ENCODE data around the gene TCF7. TPM values are rescaled to one million over a fixed set of nuclear protein-coding genes. Genes with fewer than 3 reads are reported as not detected.

TCF7 gene
- polyA plus RNA-seq, 2 of the 4 experiments (the other 2 are of a cell fraction), result 2.8 to 10.1 TPM

- ATAC-seq, result no peak
- no peak for FAIRE-seq
- POLR2A ChIA-PET, result interaction anchor here (0.7 to 0.9 kb wide), 2 partner anchors 15 to 202 kb away, joined by 3 read pairs; partner anchors contain the start of gene SKP1
Observed at GRCh38 chr5:134161513-134162395, 47.3 kb downstream of the TCF7 start.

GRCh38 chr5:134162592-134162991 is 48.1 kb downstream of the TCF7 start:
- TF ChIP-seq JUNB (IDR thresholded peaks at IDR 0.05) (no peak), MAFK (IDR thresholded peaks at IDR 0.05; ENCODE audit: partially characterized antibody) (peak; percentile 54), NPAS2 (CRISPR knock-in tag; IDR thresholded peaks at IDR 0.05; ENCODE audit: borderline replicate concordance) (no peak)
- no peak for FAIRE-seq

More at GRCh38 chr5:134161513-134162395, 47.3 kb downstream of the TCF7 start:
- Histone ChIP-seq H3K27ac (no peak overlapping the region), H3K4me1 (no peaks in the 10 kb centered on the region), H3K9me3 (peaks cover 7% of the 10 kb centered on the region; the same call in 2 of the 3 replicates), H3K4me3 (no peak overlapping the region), H3K4me2 (no peak overlapping the region)
- peak; percentile 47; the same call in 1 of the 2 replicates for TF ChIP-seq POLR2AphosphoS2 (conservative IDR thresholded peaks at IDR 0.05; ENCODE audit: low read length)
- no peak for TF ChIP-seq MAFK (IDR thresholded peaks at IDR 0.05; ENCODE audit: partially characterized antibody)
- DNase-seq (ENCODE audit: low read depth in 1 of 2, low spot score in 1 of 2), result no peak
- 96% methylated on average over 6 of the region's 6 CpGs for WGBS (ENCODE audit: missing lambda C conversion rate)
- CTCF ChIA-PET, result interaction anchor here (0.6 to 3.0 kb wide), 8 partner anchors 11 to 135 kb away, joined by 3 to 13 read pairs (median 4); no protein-coding TSS in a partner anchor

GRCh38 chr5:134171972-134172371 is 57.5 kb downstream of the TCF7 start:
- TF ChIP-seq NFE2L2 (conservative IDR thresholded peaks at IDR 0.05; ENCODE audit: low read length) (no peak), HES2 (IDR thresholded peaks at IDR 0.05) (no peak), PHF8 (IDR thresholded peaks at IDR 0.05; ENCODE audit: borderline replicate concordance, low read depth) (no peak)

More at GRCh38 chr5:134162592-134162991, 48.1 kb downstream of the TCF7 start:
- ChIA-PET CTCF (interaction anchor here (0.6 to 3.0 kb wide), 2 partner anchors 12 to 123 kb away, joined by 3 to 13 read pairs; no protein-coding TSS in a partner anchor), POLR2A (interaction anchor here (0.7 to 0.9 kb wide), 2 partner anchors 14 to 201 kb away, joined by 3 read pairs; partner anchors contain the start of gene SKP1)
- no peak for ATAC-seq
- no peak overlapping the region for H3K4me3 ChIP-seq
- DNase-seq (ENCODE audit: low read depth in 1 of 2, low spot score in 1 of 2), result no peak
- 91% methylated on average over 5 of the region's 5 CpGs for WGBS (ENCODE audit: missing lambda C conversion rate)
- no peaks in the 10 kb centered on the region for H3K4me1 ChIP-seq
- H3K4me2 ChIP-seq, result no peak overlapping the region
- peaks cover 7% of the 10 kb centered on the region; the same call in 2 of the 3 replicates for H3K9me3 ChIP-seq
- H3K27ac ChIP-seq, result no peak overlapping the region

GRCh38 chr5:134174841-134175839 is 60.7 kb downstream of the TCF7 start:
- DNase-seq (ENCODE audit: low read depth in 1 of 2, low spot score in 1 of 2), result peak in 1 of 2 experiments; percentile 23
- peak overlapping the region; percentile 89 for H3K4me3 ChIP-seq
- CTCF ChIA-PET, result interaction anchor here (1.2 to 3.7 kb wide), 5 partner anchors 8 to 135 kb away, joined by 3 to 22 read pairs (median 5); no protein-coding TSS in a partner anchor
- no peak for FAIRE-seq
- H3K9me3 ChIP-seq, result no peaks in the 10 kb centered on the region
- 6% methylated on average over 10 of the region's 10 CpGs for WGBS (ENCODE audit: missing lambda C conversion rate)
- POLR2A ChIA-PET, result interaction anchor here (0.9 to 2.8 kb wide), 5 partner anchors 12 to 114 kb away, joined by 3 to 46 read pairs (median 14); partner anchors contain the start of gene PPP2CA
- TF ChIP-seq ZC3H11A (IDR thresholded peaks at IDR 0.05) (no peak), MAFK (IDR thresholded peaks at IDR 0.05; ENCODE audit: partially characterized antibody) (peak; percentile 64)
- H3K4me2 ChIP-seq, result peak overlapping the region; percentile 94
- no peak for ATAC-seq
- peak overlapping the region; percentile 94 to 98 for H3K27ac ChIP-seq
- peaks cover 19% of the 10 kb centered on the region; the same call in 2 of the 3 replicates for H3K4me1 ChIP-seq

More at GRCh38 chr5:134171972-134172371, 57.5 kb downstream of the TCF7 start:
- FAIRE-seq, result no peak
- no peak for DNase-seq (ENCODE audit: low read depth in 1 of 2, low spot score in 1 of 2)
- Histone ChIP-seq H3K9me3 (no peaks in the 10 kb centered on the region), H3K4me2 (no peak overlapping the region), H3K4me3 (no peak overlapping the region), H3K4me1 (peaks cover 11% of the 10 kb centered on the region; the same call in 2 of the 3 replicates), H3K27ac (no peak overlapping the region)
- CTCF ChIA-PET, result interaction anchor here (0.6 to 2.1 kb wide), 3 partner anchors 25 to 120 kb away, joined by 4 to 7 read pairs (median 5); no protein-coding TSS in a partner anchor
- 89% methylated on average over 4 of the region's 4 CpGs for WGBS (ENCODE audit: missing lambda C conversion rate)
- no peak for ATAC-seq
- POLR2A ChIA-PET, result no interaction called here
